SU-DHL-6 (cell line): ENCODE results near the gene PSMG2.

ENCODE experiments used
- H2AFZ ChIP-seq: fragments of 200-600 bp; sonication (generic); 2 replicates; pipeline ENCODE4 v1.6.1; 2014; ENCODE audit warnings: low read depth, mild to moderate bottlenecking, moderate library complexity, mixed read lengths, antibody characterized with exemption, low read length; ENCODE audit not compliant: severe bottlenecking
- H3F3A ChIP-seq: fragments of 200-600 bp; shearing (Covaris generic); 2 replicates; pipeline ENCODE4 v1.6.0; 2016; ENCODE audit warnings: antibody characterized with exemption, mild to moderate bottlenecking; ENCODE audit not compliant: insufficient read depth
- H3K27ac ChIP-seq: fragments of 200-600 bp; sonication (generic); 2 replicates; pipeline ENCODE4 v1.5.1; 2016; ENCODE audit warnings: low read depth, mild to moderate bottlenecking, low read length, moderate library complexity, mixed read lengths
- H3K27me3 ChIP-seq: fragments of 200-600 bp; sonication (generic), shearing (Covaris generic); 2 replicates; pipeline ENCODE4 v1.6.0; 2014; ENCODE audit warnings: mild to moderate bottlenecking, low read length
- H3K36me3 ChIP-seq: fragments of 200-600 bp; sonication (generic); 2 replicates; pipeline ENCODE4 v1.6.1; 2014; ENCODE audit warnings: mild to moderate bottlenecking, low read length, mixed read lengths
- H3K4me2 ChIP-seq: fragments of 300-600, 200-600 bp; shearing (Covaris generic), sonication (generic); 2 replicates; pipeline ENCODE4 v1.6.0; 2014; ENCODE audit warnings: low read length, low read depth, mild to moderate bottlenecking; ENCODE audit not compliant: poor library complexity, severe bottlenecking
- H3K4me3 ChIP-seq: fragments of 200-600 bp; sonication (generic); 2 replicates; pipeline ENCODE4 v1.5.1; 2014; ENCODE audit warnings: antibody characterized with exemption, low read length, mild to moderate bottlenecking, mixed read lengths; ENCODE audit not compliant: insufficient read depth, poor library complexity, severe bottlenecking
- H3K79me2 ChIP-seq: fragments of 200-600 bp; sonication (generic); 2 replicates; pipeline ENCODE4 v1.6.1; 2014; ENCODE audit warnings: mild to moderate bottlenecking, low read length, moderate library complexity; ENCODE audit not compliant: insufficient read depth
- H3K9ac ChIP-seq: fragments of 200-600 bp; sonication (generic); 2 replicates; pipeline ENCODE4 v1.7.0; 2014; ENCODE audit warnings: mild to moderate bottlenecking, low read length
- H3K9me2 ChIP-seq: fragments of 200-600 bp; sonication (generic); replicated peaks from 2 replicates; pipeline ENCODE4 v1.6.1; 2014; ENCODE audit warnings: low read length; ENCODE audit not compliant: insufficient read depth
- H3K9me3 ChIP-seq: fragments of 200-600 bp; sonication (generic); 2 replicates; pipeline ENCODE4 v1.6.1; 2014; ENCODE audit warnings: low read length, mixed read lengths; ENCODE audit not compliant: insufficient read depth
- H4K20me1 ChIP-seq: fragments of 200-600 bp; sonication (generic); 2 replicates; pipeline ENCODE4 v1.6.1; 2014; ENCODE audit warnings: low read depth, mild to moderate bottlenecking, antibody characterized with exemption, low read length, moderate library complexity, mixed read lengths
- CTCF ChIP-seq: fragments of 200-600 bp; sonication (generic); IDR thresholded peaks from one replicate; pipeline ENCODE4 v1.5.1; 2017; ENCODE audit warnings: antibody characterized with exemption, mild to moderate bottlenecking, low read length, moderate library complexity; ENCODE audit not compliant: insufficient read depth, poor library complexity, severe bottlenecking
- EZH2phosphoT487 ChIP-seq: fragments of 200-600 bp; sonication (generic), shearing (Covaris generic); conservative IDR thresholded peaks from 2 replicates; pipeline ENCODE4 v1.6.1; 2018; ENCODE audit warnings: mild to moderate bottlenecking, antibody characterized with exemption, low read length, moderate library complexity, mixed read lengths

PSMG2 gene

GRCh38 chr18:12770469-12771219, 67.8 kb downstream of the PSMG2 start:
- Histone ChIP-seq H3K27me3 (no peaks in the 10 kb centered on the region), H3K27ac (no peak overlapping the region), H3K79me2 (no peaks in the 10 kb centered on the region), H4K20me1 (no peaks in the 10 kb centered on the region), H3K9me3 (no peaks in the 10 kb centered on the region), H3F3A (no peaks in the 10 kb centered on the region), H3K9me2 (no peaks in the 10 kb centered on the region), H3K4me3 (no peak overlapping the region), H2AFZ (no peak overlapping the region), H3K36me3 (no peaks in the 10 kb centered on the region), H3K9ac (no peak overlapping the region), H3K4me2 (no peak overlapping the region)
- TF ChIP-seq EZH2phosphoT487 (no peak), CTCF (no peak)

- H3K27me3 ChIP-seq, result no peaks in the 10 kb centered on the region
- no peak overlapping the region for H3K9ac ChIP-seq
- H3F3A ChIP-seq, result no peaks in the 10 kb centered on the region
- no peaks in the 10 kb centered on the region for H3K79me2 ChIP-seq
- H3K27ac ChIP-seq, result no peak overlapping the region
- no peak overlapping the region for H2AFZ ChIP-seq
- H3K9me3 ChIP-seq, result no peaks in the 10 kb centered on the region
- H3K4me2 ChIP-seq, result no peak overlapping the region
- no peak overlapping the region for H3K4me3 ChIP-seq
- TF ChIP-seq EZH2phosphoT487, result no peak
- no peak for TF ChIP-seq CTCF
- no peaks in the 10 kb centered on the region for H3K9me2 ChIP-seq
- no peaks in the 10 kb centered on the region for H3K36me3 ChIP-seq
- H4K20me1 ChIP-seq, result no peaks in the 10 kb centered on the region
Measured at GRCh38 chr18:12772111-12772510, 69.3 kb downstream of the PSMG2 start.

GRCh38 chr18:12773369-12773768, 70.5 kb downstream of the PSMG2 start:
- Histone ChIP-seq H3K4me3 (no peak overlapping the region), H3K79me2 (no peaks in the 10 kb centered on the region), H3K27ac (no peak overlapping the region), H2AFZ (no peak overlapping the region), H3K4me2 (no peak overlapping the region), H3F3A (no peaks in the 10 kb centered on the region), H3K9me2 (no peaks in the 10 kb centered on the region), H3K27me3 (no peaks in the 10 kb centered on the region), H4K20me1 (no peaks in the 10 kb centered on the region), H3K9me3 (no peaks in the 10 kb centered on the region), H3K36me3 (no peaks in the 10 kb centered on the region), H3K9ac (no peak overlapping the region)
- TF ChIP-seq CTCF, result no peak
- no peak for TF ChIP-seq EZH2phosphoT487
